Activated naive CD4-positive, alpha-beta T cell treated with anti-CD3 and anti-CD28 coated beads, Interleukin-2, amount 10 ng/mL, durations not matched to agents 7 days and 5 days (primary cell): Measurements from ENCODE around the gene KMT2B.

Experiments
- CTCF ChIA-PET: fragments of 350-600 bp; sonication (Branson Sonifier 250); formaldehyde crosslinking; loops from one replicate; lab custom pipeline; 2021; ENCODE audit warnings: antibody characterized with exemption; lab: Charles Lee
- DNase-seq: peaks from one replicate; pipeline ENCODE4 v3.0.0-alpha.2; 2020
- H3K27ac Mint-ChIP-seq: one replicate; pipeline ENCODE4 v1.8.0; 2021; ENCODE audit warnings: mild to moderate bottlenecking, moderate library complexity, mixed read lengths
- H3K27me3 Mint-ChIP-seq: one replicate; pipeline ENCODE4 v1.8.0; 2021; ENCODE audit warnings: mild to moderate bottlenecking, mixed read lengths
- H3K36me3 Mint-ChIP-seq: one replicate; pipeline ENCODE4 v1.8.0; 2021; ENCODE audit warnings: mixed read lengths
- H3K4me1 Mint-ChIP-seq: one replicate; pipeline ENCODE4 v1.8.0; 2021; ENCODE audit warnings: mixed read lengths
- H3K4me3 Mint-ChIP-seq: one replicate; pipeline ENCODE4 v1.8.0; 2021; ENCODE audit warnings: mild to moderate bottlenecking, moderate library complexity, mixed read lengths
- H3K9me3 Mint-ChIP-seq: one replicate; pipeline ENCODE4 v1.8.0; 2021; ENCODE audit warnings: mixed read lengths

Gene KMT2B

GRCh38 chr19:35745328-35746086 is 27.7 kb downstream of the KMT2B start, which contains the start of the genes PSENEN and U2AF1L4:
Gene PSENEN (plus strand): TSS chr19:35745651. CDS start chr19:35745931, 280 bp downstream.
Gene U2AF1L4 (minus strand): TSS chr19:35745418. CDS start chr19:35745391, 27 bp downstream.
- DNase-seq: peak; percentile 97
- Mint-ChIP-seq H3K4me3 (peak within 1 kb of the TSS; percentile 100), H3K27ac (peak within 1 kb of the TSS; percentile 99), H3K27me3 (no peaks in the 10 kb centered on the region), H3K9me3 (no peaks in the 10 kb centered on the region), H3K36me3 (peaks cover 25% of the 10 kb centered on the region), H3K4me1 (peaks cover 73% of the 10 kb centered on the region)
- CTCF ChIA-PET: interaction anchor here (1.2 to 1.7 kb wide), 3 partner anchors 27 to 51 kb away, joined by 3 to 7 read pairs (median 4); no protein-coding TSS in a partner anchor

- no peak for DNase-seq
- CTCF ChIA-PET: interaction anchor here (1.2 kb wide), 1 partner anchor 51 kb away, joined by 4 read pairs; no protein-coding TSS in a partner anchor
- H3K36me3 Mint-ChIP-seq: peaks cover 25% of the 10 kb centered on the region
- no peaks in the 10 kb centered on the region for H3K9me3 Mint-ChIP-seq
- H3K4me3 Mint-ChIP-seq: peak overlapping the region; percentile 100
- peaks cover 68% of the 10 kb centered on the region for H3K4me1 Mint-ChIP-seq
- peak overlapping the region; percentile 99 for H3K27ac Mint-ChIP-seq
- no peaks in the 10 kb centered on the region for H3K27me3 Mint-ChIP-seq
Observed at GRCh38 chr19:35746087-35746462, 28.3 kb downstream of the KMT2B start.

- H3K27ac Mint-ChIP-seq: peak overlapping the region; percentile 99
- no peak for DNase-seq
- peaks cover 25% of the 10 kb centered on the region for H3K36me3 Mint-ChIP-seq
- no peaks in the 10 kb centered on the region for H3K9me3 Mint-ChIP-seq
- CTCF ChIA-PET: interaction anchor here (1.2 kb wide), 1 partner anchor 52 kb away, joined by 4 read pairs; no protein-coding TSS in a partner anchor
- peak overlapping the region; percentile 100 for H3K4me3 Mint-ChIP-seq
- H3K4me1 Mint-ChIP-seq: peaks cover 68% of the 10 kb centered on the region
- H3K27me3 Mint-ChIP-seq: no peaks in the 10 kb centered on the region
Observed at GRCh38 chr19:35746531-35746930, 28.7 kb downstream of the KMT2B start.

- peak within 1 kb of the TSS; percentile 95 for H3K4me3 Mint-ChIP-seq
- H3K27ac Mint-ChIP-seq: peak within 1 kb of the TSS; percentile 95
- H3K27me3 Mint-ChIP-seq: no peaks in the 10 kb centered on the region
- peaks cover 21% of the 10 kb centered on the region for H3K36me3 Mint-ChIP-seq
- H3K4me1 Mint-ChIP-seq: peaks cover 54% of the 10 kb centered on the region
- peak; percentile 99 for DNase-seq
- CTCF ChIA-PET: interaction anchor here (0.6 to 1.4 kb wide), 5 partner anchors 11 to 160 kb away, joined by 3 to 8 read pairs (median 5); no protein-coding TSS in a partner anchor
- H3K9me3 Mint-ChIP-seq: no peaks in the 10 kb centered on the region
Observed at GRCh38 chr19:35748106-35749020, 30.6 kb downstream of the KMT2B start, which contains the start of gene LIN37. Gene LIN37 (plus strand): TSS chr19:35748576. CDS start chr19:35748725, 149 bp downstream.

GRCh38 chr19:35750167-35750566 is 32.4 kb downstream of the KMT2B start:
- Mint-ChIP-seq H3K4me3 (peak overlapping the region; percentile 54), H3K9me3 (no peaks in the 10 kb centered on the region), H3K27ac (no peak overlapping the region), H3K36me3 (peaks cover 21% of the 10 kb centered on the region), H3K27me3 (no peaks in the 10 kb centered on the region), H3K4me1 (peaks cover 46% of the 10 kb centered on the region)
- CTCF ChIA-PET: interaction anchor here (1.0 kb wide), 1 partner anchor 15 kb away, joined by 3 read pairs; no protein-coding TSS in a partner anchor
- no peak for DNase-seq

- Mint-ChIP-seq H3K36me3 (peaks cover 16% of the 10 kb centered on the region), H3K9me3 (no peaks in the 10 kb centered on the region), H3K4me1 (peaks cover 42% of the 10 kb centered on the region), H3K27ac (no peak overlapping the region), H3K27me3 (peaks cover 6% of the 10 kb centered on the region), H3K4me3 (no peak overlapping the region)
- DNase-seq: no peak
- CTCF ChIA-PET: interaction anchor here (1.0 to 1.3 kb wide), 2 partner anchors 14 to 180 kb away, joined by 3 read pairs; no protein-coding TSS in a partner anchor
Observed at GRCh38 chr19:35751839-35752745, 34.3 kb downstream of the KMT2B start.

- Mint-ChIP-seq H3K9me3 (no peaks in the 10 kb centered on the region), H3K4me3 (no peak overlapping the region), H3K36me3 (peaks cover 15% of the 10 kb centered on the region), H3K4me1 (peaks cover 41% of the 10 kb centered on the region), H3K27me3 (peaks cover 11% of the 10 kb centered on the region), H3K27ac (no peak overlapping the region)
- CTCF ChIA-PET: interaction anchor here (1.3 kb wide), 1 partner anchor 13 kb away, joined by 3 read pairs; no protein-coding TSS in a partner anchor
- no peak for DNase-seq
Observed at GRCh38 chr19:35752746-35753350, 35.0 kb downstream of the KMT2B start.

GRCh38 chr19:35753634-35754369 is 36.0 kb downstream of the KMT2B start:
- H3K4me3 Mint-ChIP-seq: no peak overlapping the region
- CTCF ChIA-PET: no interaction called here
- no peak for DNase-seq
- H3K36me3 Mint-ChIP-seq: peaks cover 17% of the 10 kb centered on the region
- H3K27me3 Mint-ChIP-seq: peaks cover 13% of the 10 kb centered on the region
- no peak overlapping the region for H3K27ac Mint-ChIP-seq
- H3K9me3 Mint-ChIP-seq: no peaks in the 10 kb centered on the region
- H3K4me1 Mint-ChIP-seq: peaks cover 39% of the 10 kb centered on the region

GRCh38 chr19:35754370-35755130 is 36.7 kb downstream of the KMT2B start:
- H3K36me3 Mint-ChIP-seq: peaks cover 18% of the 10 kb centered on the region
- no peaks in the 10 kb centered on the region for H3K9me3 Mint-ChIP-seq
- peak overlapping the region; percentile 32 for H3K4me3 Mint-ChIP-seq
- peaks cover 42% of the 10 kb centered on the region for H3K4me1 Mint-ChIP-seq
- peaks cover 13% of the 10 kb centered on the region for H3K27me3 Mint-ChIP-seq
- DNase-seq: no peak
- CTCF ChIA-PET: no interaction called here
- no peak overlapping the region for H3K27ac Mint-ChIP-seq

GRCh38 chr19:35755131-35755549 is 37.3 kb downstream of the KMT2B start:
- peak overlapping the region; percentile 32 for H3K4me3 Mint-ChIP-seq
- peaks cover 22% of the 10 kb centered on the region for H3K36me3 Mint-ChIP-seq
- no peak overlapping the region for H3K27ac Mint-ChIP-seq
- H3K9me3 Mint-ChIP-seq: no peaks in the 10 kb centered on the region
- DNase-seq: no peak
- CTCF ChIA-PET: no interaction called here
- H3K27me3 Mint-ChIP-seq: peaks cover 13% of the 10 kb centered on the region
- peaks cover 42% of the 10 kb centered on the region for H3K4me1 Mint-ChIP-seq

GRCh38 chr19:35755550-35756376 is 38.0 kb downstream of the KMT2B start:
- CTCF ChIA-PET: no interaction called here
- Mint-ChIP-seq H3K4me1 (peaks cover 44% of the 10 kb centered on the region), H3K27ac (peak overlapping the region; percentile 77), H3K27me3 (peaks cover 13% of the 10 kb centered on the region), H3K36me3 (peaks cover 25% of the 10 kb centered on the region), H3K9me3 (no peaks in the 10 kb centered on the region), H3K4me3 (peak overlapping the region; percentile 44)
- peak; percentile 62 for DNase-seq
